Tongue (tissue), 2 donors: ENCODE results near the gene SBK3. TPM values are rescaled to one million over a fixed set of nuclear protein-coding genes. Genes with fewer than 3 reads are reported as not detected.
A peak's percentile ranks its signal among the peaks of the same experiment; 100 is the strongest.
"Not testable (repeated sequence)": the region's sequence is repeated elsewhere in the genome, so short reads cannot be mapped to it uniquely, and the experiment has no call there.

Source experiments
- DNase-seq: peaks from one replicate; pipeline ENCODE4 v3.0.0-alpha.2; 2015
- total RNA-seq: library from RNA; depleted of rRNA; stranded (reverse); fragments of >200 nt; gene quantifications from one replicate; pipeline ENCODE4 v1.2.3, GENCODE V29; 2014

Gene SBK3
- total RNA-seq, 1 donor from 2014 or later: not detected

DNA sequence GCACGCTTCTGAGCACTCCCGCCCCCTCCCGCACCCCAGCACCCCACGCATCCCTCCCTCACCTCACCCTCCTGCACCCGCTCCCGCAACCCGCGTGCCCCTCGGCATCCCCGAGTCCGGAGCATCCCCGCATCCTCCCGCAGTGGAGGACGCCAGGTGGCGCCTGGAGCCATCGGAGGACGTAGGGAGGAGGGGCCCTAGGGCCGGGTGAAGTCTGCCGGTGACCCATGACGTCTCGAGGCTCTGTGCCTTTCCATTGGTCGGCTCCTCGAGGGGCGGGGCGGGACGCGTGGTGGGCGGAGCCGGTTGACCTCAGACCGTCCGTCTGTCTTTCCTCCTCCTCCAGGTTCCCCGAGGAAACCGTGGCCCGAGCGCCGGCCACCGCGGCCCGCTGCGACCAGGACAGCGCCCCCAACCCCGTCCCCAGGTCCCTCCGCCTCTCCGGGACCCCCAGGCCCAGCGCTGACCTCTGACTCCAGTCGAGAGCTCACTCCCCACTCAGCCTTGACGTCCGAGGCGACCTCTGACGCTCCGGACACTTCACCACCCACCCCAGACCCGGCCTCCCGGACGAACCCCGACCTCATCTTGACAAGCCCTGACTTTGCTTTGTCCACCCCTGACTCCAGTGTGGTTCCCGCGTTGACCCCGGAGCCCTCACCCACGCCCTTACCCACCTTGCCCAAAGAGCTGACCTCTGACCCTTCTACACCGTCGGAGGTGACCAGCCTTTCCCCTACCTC is 28.3 kb downstream of the SBK3 start:
- peak; percentile 96 for DNase-seq

DNA sequence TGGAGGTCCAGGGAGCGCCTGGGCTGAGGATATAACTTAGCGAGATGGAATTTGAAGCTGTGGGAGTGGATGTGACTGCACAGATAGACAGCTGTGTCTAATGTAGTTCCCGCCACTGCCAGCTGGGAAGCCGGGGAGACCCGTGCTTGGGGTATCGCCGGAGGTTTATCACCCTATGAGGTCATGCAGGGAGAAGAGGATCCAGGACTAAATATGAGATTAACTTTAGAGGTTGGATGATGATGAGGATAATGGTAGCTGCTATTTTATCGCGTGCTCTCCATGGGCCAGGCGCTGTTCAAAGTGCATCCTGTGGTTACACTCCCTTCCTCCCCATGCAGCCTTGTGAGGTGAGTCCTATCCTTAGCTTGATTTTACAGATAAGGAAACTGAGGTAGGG is 37.2 kb downstream of the SBK3 start:
- no peak for DNase-seq

DNA sequence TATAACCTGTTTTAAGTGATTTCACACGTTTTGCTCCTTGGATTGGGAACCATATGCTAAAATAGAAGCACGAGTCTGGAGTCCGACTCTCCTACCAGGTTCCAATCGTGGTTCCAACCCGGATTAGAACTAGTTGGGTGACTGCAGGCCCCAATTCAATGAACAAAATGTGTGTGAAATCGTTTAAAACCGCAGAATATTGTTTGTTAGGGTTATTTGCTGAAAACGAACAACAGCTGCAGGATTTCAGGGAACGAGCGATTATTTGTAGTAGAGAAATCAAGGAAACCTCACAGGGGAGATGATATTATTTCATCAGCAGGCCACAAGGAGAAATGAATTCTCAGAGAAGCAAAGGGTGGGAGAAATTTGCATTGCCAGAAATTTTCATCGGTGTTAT is 40.4 kb downstream of the SBK3 start:
- DNase-seq: peak; percentile 77

DNA sequence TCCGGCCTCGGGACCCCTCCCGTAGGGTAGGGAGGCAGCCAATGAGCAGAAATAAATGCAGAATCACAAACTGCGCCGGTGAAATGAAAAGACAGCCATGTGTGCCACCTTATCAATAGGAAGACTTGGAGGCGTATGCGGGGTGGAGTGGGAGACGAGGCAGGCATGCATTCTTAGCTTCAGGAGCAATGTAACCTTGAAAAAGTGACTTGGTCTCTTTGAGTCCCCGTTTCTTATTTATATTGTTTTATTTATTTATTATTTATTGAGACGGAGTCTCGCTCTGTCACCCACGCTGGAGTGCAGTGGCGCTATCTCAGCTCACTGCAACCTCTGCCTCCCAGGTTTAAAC is 41.1 kb downstream of the SBK3 start:
- DNase-seq: no peak

DNA sequence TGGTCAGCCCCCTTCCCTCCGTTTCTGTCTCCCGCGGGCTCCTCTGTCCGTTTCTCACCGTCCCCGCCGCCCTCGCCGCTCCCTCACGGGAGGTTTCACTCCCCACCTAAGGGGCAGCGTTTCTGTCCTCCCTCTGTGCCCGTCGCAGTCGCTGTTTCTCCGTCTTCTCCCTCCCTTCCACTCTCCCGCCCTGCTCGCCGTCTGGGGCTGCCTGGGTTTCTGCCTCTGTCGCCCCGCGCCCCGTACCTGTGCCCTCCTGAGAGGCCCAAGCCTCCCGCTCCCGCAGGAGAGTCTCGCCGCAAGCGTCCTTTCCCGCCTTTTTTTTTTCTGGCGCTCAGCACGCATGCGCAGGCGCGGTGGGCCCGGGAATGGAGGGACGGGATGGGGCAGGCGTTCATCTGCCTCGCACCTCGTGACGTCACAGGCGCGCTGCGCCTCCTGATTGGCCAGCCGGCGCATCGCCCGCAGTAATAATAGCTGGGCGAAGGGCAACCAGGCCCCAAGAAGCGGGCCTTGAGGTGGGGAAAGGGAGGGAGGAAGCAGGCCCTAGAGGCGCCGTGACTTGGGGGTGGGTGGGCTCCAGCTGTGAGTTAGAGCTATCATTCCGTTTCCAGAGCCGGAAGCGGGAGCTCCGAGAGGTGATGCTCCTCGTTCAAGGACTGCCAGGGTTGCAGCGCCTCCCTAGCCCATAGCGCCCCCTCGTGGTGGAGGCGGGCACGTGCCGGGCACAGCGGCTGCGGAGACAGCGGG is 41.7 kb downstream of the SBK3 start:
- peak; percentile 96 for DNase-seq

DNA sequence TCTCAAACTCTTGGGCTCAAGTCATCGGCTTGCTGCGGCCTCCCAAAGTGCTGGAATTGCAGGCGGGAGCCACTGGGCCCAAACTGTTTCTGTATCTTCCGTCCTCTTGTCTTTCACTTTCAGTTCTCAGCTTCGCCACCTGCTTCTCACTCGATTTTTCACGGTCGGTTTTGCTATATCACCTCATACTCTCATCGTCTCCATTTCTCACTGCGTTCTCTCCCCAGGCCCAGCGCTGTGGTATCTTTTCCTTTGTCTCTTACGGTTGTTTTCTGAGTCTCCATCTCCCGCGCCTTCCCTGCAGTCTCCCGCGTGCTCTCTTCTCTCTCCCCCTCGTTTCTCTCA is 42.2 kb downstream of the SBK3 start:
- no peak for DNase-seq

DNA sequence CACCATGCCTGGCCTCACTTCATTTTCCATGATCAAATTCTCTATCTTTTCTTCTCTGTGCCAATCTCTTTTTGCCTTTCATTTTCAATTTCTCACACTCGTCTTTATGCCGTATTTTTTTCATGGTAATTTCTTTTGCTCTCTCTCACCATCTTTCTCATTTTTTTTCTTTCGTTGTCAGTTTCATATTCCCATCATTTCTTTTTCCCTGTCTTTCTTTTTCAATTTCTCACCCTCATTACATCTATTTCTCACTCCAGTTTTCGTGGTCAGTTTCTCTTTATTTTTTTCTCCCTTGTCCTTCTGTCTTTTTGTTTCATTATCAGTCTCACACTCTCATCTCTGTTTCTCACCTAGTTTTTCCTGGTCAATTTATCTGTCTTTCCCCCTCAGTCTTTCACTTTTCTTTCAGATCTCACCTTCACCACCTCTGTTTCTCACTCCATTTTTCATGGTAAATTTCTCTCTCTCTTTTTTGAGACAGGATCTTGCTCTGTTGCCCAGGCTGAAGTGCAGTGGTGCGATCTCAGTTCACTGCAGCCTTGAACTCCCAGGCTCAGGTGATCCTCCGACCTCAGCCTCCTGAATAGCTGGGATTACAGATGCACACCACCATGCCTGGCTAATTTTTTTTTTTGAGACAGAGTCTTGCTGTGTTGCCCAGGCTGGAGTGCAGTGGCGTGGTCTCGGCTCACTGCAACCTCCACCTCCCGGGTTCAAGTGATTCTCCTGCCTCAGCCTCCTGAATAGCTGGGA is 43.0 kb downstream of the SBK3 start:
- DNase-seq: no peak

DNA sequence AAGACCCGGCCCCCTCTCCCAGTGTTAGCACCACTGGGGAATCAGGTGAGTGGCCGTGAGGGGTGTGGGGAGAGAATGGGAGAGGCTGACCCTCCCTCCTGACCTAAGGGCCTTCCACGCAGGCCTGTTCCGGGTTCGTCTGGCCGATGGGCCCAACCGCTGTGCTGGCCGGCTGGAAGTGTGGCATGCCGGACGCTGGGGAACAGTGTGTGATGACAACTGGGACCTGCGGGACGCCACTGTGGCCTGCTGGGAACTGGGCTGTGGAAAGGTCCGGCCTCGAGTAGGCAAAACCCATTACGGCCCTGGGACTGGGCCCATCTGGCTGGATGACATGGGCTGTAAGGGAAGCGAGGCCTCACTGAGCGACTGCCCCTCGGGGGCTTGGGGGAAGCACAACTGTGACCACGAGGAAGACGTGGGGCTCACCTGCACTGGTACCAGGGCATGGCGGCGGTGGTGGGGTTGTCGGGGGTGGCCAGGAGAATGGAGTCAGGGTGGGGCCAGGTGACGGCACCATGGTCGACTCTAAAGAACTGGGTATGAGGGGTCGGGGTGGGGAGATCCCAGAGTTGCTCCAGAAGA is 44.9 kb downstream of the SBK3 start:
- DNase-seq: no peak

DNA sequence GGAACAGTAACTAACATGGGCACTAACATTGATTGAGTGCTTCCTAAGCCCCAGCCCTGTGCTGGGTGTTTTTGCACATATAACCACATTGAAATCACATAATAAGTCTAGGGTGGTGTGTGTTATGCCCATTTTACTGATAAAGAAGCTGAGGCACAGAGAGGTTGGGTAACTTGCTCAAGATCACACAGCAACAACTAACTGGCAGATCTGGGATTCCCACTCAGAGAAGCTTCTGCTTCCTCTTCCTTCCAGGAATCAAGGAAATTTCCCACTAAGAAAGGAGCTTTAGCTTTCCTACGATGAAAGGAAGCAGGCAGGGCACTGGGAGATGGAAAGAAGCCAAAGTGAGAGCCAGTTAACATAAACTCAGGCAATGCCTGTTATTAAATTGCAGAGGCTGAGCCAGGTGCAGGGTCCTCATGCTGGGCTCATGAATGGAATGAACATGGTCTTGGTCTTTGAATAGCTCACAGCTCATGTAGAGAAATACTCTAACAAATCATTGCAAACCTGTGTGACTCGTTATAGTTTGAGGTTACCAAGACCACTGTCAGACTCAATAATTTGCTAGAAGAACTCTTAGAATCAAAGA is 47.0 kb downstream of the SBK3 start:
- no peak for DNase-seq

DNA sequence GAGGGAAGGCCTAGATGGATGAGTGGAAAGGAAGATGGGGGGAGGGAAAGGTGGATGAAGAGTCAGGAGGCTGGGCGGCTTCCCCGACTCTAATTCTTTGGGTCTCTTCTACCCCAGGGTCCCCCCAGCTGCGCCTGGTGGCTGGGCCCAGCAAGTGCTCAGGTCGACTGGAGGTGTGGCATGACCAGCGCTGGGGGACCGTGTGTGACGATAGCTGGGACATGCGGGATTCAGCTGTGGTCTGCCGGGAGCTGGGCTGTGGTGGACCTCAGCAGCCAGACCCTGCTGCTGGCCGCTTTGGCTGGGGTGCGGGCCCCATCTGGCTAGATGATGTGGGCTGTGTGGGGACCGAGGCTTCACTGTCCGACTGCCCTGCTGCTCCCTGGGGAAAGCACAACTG is 47.6 kb downstream of the SBK3 start:
- DNase-seq: no peak

DNA sequence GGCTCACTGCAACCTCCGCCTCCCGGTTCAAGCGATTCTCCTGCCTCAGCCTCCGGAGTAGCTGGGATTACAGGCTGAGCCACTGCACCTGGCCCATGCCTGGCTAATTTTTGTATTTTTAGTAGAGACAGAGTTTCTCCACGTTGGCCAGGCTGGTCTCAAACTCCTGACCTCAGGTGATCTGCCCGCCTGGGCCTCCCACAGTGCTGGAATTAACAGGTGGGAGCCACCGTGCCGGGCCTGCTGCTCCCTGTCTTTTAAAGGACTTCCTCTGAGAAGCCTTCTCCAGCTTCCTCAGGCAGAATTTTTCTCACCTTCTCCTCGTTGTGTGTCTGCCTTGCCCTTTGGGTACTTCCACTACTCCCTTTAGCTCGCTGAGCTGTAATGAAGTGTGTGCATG is 48.5 kb downstream of the SBK3 start:
- not testable (repeated sequence) for DNase-seq

DNA sequence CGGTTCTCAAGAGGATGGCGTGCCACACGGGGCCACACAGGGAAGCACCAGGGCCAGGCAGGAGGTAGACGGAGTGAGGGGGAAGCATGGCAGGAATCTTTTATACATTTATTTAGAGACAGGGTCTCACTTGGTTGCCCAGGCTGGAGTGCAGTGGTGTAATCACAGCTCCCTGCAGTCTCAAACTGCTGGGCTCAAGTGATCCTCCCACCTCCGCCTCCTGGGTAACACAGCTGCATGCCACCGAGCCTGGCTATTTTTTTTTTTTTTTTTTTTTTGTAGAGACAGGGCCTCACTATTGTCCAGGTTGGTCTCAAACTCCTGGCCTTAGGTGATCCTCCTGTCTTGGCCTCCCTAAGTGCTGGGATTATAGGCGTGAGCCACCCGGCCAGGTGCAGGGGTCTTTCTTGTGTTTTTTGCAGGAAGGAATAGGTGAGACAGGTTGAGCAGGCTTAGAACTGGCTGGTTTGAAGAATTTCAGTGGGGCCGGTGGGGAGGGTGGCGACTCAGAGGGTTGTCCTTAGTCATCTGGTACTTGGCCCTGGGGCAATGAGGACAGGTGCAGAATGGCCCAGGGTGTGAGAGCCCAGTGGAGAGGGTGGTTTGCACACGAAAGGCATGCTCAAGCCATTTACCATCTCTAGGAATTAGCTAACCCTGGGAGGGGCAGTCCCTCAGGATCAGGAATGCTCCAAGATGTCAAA is 49.5 kb downstream of the SBK3 start:
- DNase-seq: no peak

DNA sequence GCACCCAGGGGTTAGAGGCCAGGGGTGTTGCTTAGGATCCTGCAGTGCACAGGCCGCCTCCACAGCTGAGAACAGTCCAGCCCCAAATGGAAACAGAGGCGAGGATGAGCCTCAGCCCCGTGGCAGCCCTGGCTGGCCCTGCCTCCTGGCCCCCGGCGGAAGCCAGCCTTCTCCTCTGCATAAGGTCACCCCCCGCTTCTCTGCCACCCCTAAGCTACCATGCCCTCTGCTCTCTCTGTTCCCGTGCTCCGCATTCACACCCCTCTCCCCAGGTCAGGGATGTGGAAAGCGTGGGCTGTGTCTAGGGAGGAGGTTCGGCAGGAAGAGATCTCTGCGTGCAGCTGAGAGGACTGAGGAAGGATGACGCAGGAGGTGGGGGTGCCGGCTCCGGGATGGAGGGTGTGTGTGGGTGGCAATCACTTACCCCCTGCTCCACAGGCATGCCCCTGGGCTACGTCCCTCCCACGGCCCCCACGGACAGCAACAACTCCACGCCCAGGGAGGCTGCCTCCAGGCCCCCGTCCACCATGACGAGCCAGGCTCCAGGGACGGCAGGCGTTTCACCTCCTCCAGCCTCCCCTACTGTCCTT is 51.1 kb downstream of the SBK3 start:
- DNase-seq: no peak

DNA sequence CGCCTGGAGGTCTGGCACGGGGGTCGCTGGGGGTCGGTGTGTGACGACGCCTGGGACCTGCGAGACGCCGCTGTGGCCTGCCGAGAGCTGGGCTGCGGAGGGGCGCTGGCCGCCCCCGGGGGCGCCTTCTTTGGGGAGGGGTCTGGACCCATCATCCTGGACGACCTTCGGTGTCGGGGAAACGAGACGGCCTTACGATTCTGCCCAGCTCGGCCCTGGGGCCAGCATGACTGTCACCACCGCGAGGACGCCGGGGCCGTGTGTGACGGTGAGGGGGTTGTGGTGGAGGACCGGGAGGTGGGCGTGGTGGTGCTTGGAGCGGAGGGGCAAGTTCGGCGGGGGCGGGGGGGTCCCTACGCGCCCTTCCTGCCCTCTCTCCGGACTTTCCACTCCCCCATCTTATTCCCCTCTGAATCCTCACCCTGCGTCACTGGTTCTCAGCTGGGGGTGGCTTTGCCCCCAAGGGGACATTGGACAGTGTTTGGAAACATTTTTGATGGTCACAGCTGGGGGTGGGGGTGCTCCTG is 51.6 kb downstream of the SBK3 start:
- no peak for DNase-seq

DNA sequence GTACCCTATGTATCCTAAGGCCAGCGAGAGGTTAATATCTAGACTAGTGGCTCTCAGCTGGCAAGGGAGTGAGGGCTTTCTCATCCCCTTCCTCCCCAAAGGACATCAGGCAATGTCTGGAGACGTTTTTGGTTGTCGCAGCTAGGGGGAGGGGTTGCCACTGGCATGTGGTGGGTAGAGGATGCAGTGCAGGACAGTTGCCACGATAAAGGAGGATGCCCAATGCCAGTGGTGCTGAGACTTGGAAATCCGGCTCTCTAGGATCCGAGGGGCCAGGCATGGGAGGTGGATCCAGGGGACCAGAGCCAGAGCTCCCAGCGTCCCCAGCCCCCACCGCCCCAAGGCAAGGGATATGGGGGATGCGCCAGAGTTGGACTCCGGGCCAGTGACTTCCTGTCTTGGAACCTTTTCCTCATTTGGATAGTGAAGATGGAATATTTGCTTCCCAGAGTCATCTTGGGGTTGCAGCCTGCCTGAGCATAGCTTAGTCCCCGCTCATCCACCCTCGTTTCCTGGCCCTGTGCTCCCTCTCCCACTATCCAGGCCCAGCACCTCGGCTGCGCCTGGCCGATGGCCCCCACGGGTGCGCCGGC is 52.2 kb downstream of the SBK3 start:
- DNase-seq: no peak

DNA sequence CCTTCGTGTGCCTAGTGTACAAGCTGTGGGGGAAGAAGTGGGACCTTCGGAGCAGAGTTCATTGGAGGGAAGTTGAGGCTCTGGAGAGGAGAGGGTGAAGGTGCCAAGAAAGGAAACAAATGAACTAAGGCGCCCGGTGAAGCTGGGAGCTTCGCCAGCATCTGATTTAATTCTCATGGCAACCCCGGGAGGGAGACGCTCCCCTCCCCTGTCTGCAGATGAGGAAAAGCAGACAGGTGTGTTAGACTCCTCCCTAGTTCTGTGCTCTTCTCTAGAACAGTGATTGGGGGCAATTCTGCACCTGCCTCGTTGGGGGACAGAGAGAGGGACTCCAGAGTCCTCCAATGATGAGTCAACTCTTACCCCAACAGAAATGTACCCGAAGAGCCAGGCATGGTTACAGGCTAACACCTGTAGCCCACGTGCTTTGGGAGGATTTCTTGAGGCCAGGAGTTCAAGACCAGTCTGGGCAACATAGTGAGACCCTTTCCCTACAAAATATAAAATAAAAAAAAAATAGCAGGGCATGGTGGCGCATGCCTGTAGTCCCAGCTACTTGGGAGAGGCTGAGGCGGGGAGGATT is 52.9 kb downstream of the SBK3 start:
- DNase-seq: no peak

DNA sequence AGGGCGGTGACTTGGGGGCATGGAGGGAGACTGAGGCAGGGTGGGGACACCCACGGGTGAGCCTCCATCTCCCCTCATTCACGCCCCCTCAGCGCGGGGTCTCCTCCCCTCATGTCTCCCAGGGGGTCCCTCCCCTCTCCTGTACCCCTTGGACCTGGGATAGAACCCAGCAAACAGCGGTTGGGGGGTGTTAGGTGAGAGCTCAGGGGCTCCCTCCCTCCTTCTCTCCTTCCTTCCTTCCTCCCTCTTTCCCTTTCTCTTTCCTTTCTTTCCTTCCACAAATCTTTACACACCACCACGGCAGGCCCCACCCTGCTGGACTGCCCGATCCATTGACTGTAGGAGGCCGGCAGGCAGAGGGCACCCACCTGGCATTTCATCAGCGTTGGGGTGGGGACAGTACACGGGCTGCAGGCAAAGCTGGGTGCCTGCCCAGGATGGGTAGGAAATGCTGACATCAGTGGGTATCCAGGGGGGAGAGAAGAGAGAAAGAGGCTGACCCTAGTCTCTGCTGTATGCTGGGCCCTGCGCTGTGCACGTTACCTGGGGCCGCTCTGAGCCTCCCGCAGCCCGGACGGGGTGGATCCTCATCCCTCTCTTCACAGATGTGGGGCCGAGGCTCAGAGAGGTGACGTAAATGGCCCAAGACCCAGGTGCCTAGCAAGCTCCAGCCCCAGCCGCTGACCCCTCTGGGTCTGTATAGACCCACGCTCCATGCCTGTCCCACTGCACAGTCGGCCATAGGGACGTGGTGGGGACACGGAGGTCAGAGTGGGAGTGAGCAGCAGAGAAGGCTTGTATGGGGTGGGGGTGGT is 53.6 kb downstream of the SBK3 start:
- DNase-seq: no peak
